Stimulated activated CD8-positive, alpha-beta memory T cell treated with anti-CD3 and anti-CD28 coated beads, Interleukin-15, amount 100 ng/mL, for 48 hours (primary cell): ENCODE results near the gene DLX6.

Source experiments
- DNase-seq, 2 donors: peaks; one replicate each; pipeline ENCODE4 v3.0.0-alpha.2; 2020; ENCODE audit warnings: low read depth in 2 of 2

Gene DLX6

DNA sequence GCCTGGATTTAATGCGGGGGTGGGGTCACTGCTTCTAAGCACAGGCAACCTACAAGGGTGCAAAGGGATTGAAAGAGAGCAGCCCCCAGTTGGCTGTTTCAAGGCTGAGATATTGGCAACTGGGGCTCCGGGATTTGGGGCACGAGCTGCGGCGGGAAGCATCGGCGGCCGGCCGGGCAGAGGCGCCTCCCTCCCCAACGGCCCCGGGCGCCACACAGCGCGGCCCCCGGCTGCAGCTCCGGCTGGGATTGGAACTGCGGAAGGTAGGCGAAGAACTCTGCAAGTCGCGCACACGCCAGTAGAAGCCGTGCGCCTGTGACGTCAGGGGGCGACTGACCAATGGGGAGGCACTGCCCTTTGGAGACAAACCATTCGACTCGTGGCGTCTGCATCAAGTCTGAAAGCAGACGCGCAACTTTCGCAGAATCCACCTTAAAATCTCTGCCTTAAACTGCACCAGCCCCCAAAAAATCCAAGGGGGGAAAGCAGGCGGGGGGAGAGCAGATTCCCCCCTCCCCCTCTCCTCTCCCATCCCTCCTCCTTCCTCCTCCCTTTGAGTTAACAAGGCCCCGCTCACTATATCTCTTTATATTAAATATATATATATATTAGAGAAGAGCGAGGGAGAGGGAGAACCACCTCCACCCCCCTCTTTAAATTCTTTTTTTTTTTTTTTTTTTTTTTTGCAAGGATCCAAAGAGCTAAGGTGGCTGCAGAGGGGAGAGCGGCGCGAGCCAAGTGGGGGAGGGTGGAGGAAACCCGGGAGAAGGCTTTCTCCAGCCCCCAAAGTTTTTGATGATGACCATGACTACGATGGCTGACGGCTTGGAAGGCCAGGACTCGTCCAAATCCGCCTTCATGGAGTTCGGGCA lies at the start of gene DLX6:
Gene DLX6, plus strand, starts transcription at position 371 of the 872 bp plus-strand sequence. Its CDS starts 425 bp downstream, at position 796.
- peak; percentile 22 to 28 for DNase-seq

DNA sequence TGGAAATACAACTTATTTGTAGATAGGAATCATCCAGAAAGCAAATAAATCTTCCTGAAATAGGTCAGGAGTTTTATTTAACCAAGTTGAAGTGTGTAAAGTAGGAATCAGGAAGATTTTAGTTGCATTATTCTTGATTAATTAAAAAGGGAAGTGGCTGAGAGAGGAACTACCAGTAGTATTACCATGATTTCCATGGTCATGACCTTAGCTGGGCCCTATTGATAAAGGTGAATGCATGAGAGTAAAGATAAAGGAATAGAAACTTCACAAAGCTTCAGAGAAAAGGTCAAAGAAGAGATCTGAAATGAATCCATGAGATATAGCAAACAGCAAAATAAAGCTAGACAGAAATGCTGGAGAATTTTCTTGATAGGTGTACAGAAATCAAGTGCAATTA lies 46.2 kb upstream of the DLX6 start:
- no peak for DNase-seq

DNA sequence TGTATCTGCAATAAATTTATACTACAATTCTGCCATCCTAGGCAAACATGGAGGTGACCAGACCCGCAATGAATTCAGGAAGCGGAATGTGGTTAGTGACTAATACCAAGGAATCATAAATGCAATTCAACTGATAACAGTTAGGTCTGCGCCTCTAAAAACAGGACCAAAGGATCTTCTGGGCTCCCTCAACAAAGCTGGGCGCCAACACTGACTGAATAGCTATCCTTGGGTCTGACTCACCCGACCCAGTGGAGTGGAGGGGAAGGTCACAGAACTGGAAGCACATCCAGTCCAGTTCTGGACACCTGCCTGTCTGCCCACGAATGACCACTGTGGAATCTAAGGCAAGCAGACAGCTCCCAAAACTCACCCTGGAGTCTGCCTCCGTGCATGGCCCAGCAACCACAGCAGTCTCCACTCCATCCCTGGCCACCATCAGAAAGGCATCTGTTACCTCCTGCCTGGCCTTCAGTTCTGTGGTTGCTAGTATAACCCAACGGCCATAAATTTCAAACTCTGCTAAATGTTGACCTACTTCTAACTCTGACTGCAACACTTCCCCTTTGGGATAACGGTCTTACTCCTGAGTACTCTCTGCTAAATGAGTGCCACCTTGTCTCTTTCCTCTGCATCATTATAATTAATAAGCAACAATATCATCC lies 43.0 kb upstream of the DLX6 start:
- DNase-seq, result no peak

DNA sequence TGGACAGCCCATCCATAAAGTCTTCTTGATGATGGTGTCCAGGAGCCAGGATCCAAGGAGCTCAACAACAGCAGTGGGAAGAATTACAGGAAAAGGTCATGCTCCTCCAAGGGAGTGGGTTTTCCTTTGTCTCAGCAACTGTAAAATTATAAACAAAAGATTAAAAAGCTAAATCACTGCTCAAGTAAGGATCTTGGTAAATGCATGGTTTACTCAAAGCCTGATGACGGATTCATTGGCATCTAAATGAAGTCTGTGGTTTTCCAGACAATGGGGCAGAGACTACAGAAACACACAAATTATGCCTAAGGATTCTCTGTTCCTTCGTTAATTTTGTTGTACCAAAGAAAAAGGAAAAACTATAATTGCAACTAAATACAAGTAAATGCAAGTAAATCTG lies 36.4 kb upstream of the DLX6 start:
- no peak for DNase-seq

DNA sequence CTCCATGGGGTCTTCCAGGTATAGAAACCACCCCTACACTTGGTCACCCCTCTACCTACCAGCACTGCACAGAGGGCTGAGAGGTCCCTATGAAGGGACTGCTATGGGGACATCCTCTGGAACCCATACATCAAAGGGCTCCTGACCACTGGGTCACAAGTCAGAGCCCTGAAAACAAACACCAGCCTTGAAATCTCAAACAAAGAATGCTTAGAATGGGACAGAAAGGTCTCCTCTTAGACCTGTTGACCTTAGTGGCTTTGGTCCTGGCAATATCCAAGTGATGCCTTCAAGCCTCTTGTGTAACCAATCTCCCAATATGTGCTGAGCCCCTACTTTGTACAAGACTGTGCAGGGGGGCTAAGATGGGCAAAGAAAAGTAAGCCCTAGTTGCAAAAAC lies 34.6 kb upstream of the DLX6 start:
- no peak for DNase-seq

DNA sequence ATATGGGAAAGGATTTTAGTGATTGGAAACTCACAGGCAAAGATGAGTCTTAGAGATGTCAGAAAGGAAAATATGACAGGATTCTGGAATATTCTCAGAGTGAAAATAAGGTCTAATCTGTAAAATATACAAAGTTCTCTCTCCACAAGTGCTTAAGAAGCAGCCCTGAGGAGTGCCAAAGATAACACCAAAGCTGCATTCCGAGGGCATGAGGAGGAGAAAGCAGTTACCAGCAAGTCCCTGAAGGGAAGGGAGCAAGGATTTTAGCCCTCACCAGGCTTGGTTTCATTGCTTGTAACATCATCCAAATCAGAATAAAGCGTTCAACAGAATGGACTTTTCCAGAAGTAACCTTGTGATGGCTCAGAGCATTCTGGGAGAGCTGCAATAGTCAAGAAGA lies 31.4 kb upstream of the DLX6 start:
- DNase-seq, result no peak

DNA sequence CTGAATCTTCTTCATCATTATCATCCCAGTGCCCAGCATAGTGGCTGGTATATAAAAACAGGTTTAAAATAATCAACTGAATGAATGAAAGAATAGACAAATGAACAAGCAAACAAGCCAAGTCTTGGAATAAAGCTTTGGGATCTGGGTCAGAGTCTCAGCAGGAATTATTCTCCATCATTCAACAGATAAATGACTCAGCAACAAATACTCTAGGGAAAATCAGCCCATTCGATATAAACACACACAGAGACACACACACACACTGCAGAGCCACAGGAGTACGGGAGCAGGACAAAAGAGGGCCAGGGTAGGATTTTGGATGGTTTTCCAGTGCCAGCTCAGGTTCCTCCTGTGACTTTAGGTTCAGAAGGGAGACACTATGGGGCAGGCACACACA lies 29.2 kb upstream of the DLX6 start:
- DNase-seq, result no peak

DNA sequence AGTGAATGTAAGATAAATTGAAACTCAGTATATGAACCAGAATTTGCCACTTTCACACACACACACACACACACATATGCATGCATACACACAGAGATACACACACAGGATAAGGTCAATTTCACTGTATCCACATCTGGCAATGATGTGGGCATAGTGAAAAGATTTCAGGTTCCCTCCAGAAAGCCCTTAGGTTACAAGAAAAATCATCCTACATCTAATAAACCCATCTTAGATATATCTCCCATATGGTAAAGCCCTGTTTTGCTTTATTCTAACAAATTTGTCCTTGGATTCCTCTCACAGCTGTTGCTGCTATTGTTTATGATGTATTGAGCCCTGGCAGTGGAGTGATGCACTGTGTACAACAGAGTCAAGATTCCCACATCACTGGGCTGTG lies 27.9 kb upstream of the DLX6 start:
- no peak for DNase-seq

DNA sequence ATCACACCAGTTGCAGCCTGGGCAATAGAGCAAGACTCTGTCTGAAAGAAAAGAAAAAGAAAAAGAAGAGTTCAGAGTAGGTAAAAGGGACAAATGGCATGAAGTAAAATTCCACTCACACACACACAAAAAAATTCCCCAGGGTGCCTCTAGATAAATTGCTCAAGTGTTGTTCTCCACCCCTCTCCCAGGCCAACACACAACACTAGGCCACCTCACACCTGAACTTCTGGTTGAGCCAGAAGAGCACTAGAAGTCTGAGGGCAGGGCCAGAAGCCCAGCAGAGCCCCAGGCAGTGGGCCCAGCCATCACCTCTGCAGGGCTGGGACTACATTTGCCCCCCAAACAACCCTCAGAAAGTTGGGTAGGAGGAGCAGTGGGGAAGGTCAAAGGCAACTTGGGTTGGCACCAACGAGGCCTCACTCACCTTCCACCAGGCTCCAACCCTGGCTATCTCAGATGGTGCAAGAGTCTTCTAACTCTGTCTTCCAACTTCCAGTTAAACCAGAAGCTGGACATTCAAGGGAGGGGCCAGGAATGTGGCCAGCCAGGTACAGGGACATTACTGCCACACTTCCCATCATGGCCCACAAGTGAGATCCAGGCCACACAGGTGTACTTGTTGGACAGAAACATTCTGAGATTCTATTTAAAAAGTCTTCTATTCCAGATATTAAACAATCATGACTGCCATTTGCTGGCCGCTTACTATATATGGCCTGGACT lies 25.6 kb upstream of the DLX6 start:
- DNase-seq, result no peak

DNA sequence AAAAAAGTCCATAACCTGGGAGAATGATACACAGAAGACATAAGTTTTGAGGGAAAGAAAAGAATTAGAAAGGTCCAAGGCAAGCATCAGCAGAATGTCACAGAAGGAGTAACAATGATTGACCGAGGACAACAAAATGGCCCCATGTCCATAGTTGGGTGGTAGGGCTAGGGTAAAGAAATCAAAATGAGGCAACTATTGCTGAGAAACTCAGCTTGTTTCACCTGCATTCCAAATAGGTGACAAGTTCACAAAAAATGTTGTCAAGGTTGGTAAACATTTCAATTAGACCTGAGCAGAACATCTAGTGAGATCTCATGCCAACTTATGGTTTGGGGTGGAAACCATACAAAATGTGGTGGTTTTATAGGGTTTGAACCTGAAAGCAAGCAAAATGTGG lies 22.8 kb upstream of the DLX6 start:
- DNase-seq, result no peak

DNA sequence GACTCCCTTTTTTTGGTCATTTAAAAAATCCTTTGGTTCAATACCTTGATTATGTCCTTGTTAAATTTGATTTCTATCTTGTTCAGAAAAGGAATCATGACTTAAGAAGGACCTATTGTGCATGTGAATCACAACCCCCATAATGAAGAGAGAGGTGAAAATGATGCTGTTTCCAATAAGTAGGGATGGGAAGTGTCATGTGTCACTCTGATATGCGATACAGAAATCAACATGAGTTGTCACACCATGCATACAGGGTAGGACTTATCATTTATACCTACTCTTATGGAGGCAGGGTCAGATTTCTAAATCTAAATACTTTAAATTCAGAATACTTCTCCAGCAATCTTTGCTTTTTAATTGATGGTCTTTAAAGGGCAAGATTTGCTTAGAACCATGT lies 19.4 kb upstream of the DLX6 start:
- no peak for DNase-seq

DNA sequence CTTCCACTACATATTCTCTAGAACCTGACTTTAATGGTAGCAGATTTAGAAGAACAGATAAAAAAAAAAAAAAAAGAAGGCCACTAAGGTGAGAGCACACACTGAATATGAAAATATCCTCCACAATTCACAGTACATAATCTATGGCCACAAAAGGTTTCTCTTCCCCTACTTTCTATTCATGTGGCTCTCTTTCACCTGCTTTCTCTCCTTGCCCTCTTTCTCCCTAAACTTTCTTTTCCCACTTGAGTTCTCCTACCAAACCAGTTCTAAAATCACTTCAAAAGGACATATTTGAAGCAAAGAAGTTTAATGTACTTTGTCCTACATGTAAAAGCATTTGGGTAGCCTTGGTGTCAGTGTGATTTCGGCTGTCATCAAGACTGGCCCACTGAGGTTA lies 18.5 kb upstream of the DLX6 start:
- DNase-seq, result no peak

DNA sequence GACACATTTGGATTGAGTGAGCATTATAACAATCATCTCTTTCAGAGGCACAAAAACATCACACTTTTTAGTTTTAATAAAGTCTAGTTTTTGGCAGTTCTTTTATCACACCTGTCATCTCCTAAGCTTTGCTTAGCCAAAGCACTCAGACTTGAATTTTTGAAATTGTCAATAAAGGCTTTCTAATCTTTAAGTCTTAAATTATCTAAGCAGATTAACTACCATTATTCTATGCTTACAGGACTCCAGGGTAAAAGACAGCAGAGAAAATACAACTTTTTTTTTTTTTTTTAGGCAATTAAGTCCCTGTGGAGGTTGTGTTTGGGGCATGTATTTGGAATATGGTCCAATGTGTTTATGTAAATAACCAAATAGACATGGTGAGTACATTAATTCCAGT lies 17.6 kb upstream of the DLX6 start:
- DNase-seq, result no peak

DNA sequence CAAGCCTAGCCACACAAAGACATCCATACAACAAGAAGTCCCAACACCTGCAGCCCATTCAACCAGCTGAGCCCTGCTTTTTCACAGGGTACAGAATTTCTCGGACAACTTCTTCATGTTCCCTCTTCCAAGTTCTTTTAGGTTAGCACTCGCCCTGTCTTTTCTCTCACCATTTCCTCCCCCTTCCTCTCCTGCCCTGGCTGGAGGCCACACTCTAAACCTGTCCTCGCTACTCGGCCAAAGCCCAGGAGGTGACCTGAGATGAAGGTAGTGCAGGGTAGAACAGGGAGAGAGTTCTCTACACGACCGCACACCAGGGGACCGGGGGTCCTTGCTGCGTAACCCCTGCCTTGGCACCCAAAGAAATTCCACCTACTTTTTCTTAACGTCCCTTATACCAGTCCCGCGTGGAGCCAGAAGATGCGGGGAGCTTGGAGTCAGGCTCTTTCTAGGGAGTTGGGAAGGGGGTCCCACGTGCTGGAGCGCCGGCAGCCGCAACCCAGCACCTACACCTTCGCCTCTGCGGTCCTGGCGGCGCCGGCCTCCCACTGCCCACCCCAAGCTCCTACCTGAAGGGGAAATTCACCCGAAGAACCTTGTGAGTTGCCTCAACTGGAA lies 16.0 kb upstream of the DLX6 start:
- no peak for DNase-seq

DNA sequence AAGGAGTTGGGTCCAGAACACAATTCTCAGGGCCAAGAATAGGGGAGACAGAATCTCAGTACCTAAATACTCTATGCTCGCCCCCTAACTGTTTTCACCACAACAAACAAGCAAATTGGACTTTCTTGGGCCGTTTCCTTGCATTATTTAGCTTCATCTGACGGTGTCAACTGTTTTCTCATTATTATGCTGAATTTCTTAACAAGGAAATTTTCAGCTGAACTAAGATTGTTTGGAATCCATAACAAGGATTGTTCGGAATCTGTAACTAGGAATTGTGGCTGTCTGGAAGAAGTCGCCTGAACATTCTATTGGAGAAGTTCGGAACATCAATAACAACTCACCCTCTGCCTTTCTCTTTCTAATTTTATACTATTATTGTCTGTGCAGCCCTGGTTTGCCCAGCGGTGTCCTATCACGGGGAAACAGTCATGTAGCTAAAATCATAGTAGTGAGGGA lies 15.5 kb upstream of the DLX6 start:
- DNase-seq, result no peak

DNA sequence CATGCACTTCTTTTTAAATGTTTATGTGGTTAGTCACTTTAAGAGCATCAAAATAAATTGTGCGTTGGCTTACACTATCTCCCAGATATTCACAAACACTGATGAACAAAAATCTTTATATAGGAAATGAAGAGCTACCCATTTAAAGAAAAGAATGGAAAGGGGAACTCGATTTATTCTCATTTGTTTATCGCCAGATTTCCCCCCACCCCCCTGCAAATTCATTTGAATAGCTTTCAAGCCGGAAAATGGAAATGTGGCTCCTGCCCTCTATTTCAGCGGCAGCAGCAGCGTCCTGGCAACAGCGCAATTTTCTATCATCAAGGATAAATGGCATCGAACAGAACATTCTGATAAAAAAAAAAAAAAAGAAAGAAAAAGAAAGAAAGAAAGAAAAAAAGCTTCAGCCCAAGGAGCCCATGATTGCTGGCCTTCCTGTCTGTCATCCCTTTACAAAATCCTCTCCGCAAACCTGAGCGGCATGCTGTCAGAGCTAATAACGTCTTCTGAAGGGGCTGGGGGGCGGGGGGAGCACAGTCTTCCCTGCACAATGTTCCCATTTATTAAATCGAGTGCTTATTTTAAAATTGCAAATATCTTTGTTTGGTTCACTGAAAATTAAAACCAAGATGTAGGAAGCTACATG lies 13.7 kb upstream of the DLX6 start:
- DNase-seq, result no peak

DNA sequence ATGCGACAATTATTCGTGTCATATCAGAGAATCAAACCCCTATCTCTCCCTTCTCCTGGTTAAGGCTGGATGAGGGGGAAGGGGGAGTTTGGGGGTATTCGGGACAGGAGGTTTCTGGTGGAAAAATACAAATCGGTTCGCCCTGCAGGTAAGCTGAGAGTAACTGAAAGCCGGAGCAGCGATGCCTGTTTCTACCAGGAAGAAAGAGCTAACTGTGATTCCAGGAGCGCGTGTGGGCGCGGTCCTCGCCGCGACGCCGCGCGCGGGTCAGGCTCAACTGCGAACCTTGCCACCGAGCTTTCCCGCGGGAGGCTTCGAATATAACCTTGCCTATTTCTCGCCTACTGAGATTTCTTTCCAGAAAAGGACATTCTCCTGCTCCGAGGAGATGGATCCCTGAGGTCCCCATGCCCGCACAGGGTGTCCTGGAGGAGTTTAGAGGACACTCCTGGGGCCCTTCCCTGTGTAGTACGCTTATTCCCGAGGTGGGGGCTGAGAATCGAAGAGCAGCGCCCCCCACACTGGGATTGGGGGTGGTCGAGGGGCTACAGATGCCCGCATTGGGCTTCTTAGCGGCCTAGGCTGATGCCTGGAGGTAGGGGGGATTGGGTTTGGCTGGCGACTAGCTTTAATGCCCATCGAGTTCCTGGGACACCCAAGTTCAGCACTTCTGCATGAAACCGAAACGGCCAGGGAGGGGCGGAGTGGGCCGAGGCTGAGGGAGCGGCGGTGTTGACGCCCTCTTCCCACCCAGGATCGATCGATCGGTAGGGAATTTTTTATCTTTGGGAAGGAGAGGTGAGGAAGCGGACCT lies 13.0 kb upstream of the DLX6 start:
- no peak for DNase-seq

DNA sequence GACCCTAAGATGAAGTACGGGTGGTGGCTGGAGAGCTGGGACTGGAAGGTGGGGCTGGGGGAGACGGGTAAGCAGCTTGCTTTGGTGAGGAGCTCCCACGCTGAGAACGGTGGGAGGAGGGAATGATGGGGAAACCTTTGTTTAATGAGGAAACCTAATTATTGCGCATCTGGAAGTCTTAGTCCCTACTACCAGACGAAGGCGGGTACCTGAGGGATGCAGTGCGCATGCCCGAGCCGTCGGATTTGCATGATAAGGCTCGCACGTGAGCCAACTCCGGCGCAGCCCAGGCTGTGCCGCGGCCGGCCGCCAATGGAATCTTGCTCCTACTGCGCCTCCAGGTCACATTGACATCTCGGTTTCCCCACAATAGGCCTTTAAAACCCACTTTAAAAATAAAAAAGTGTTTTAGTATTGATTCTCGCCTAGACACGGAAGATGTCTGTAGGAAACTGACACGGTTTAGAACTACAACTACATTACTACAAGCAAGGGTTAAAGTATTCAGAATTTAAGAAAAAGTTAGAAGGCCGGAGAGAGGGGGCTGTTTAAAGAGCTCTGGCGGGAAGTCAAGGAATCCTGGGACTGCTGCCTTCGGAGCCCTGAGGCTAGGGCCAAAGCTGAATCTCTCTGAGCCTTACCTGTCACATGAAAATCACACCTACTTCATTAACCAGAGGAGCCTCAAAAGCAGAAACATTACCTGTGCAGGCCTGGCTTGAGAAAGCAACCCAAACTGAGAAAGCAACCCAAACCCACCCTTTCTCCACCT lies 12.1 kb upstream of the DLX6 start:
- DNase-seq, result no peak

DNA sequence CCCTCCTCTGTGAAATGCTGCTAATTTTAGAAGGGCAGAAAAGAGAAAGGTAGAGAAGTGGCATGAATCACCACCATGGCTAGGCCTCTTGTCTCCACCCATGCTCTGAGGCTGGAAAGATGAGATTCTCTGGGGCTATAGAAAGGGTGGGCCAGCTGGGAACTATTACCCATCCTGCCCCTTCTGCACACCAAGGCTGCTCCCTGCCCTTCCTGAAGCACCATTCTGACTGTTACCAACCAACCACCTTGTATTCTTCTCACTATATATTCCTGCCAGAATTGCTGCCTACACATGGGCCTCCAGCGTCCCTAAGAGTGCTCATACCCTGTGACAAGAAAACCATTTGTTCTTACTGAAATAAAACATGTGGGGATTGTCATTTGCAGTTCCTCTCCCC lies 11.4 kb upstream of the DLX6 start:
- no peak for DNase-seq
